SK-N-SH (cell line): Measurements from ENCODE around the gene BCAM. TPM values are rescaled to one million over a fixed set of nuclear protein-coding genes. Genes with fewer than 3 reads are reported as not detected.

Experiments used
- CTCF ChIA-PET: fragments of 300-600, 350-600 bp; formaldehyde crosslinking; extraction: SDS; loops from one replicate; lab custom pipeline; 2021; lab: Yijun Ruan, JAX
- POLR2A ChIA-PET: fragments of 350-600 bp; sonication (Branson Sonifier 250); formaldehyde crosslinking; extraction: SDS; loops from one replicate; lab custom pipeline; 2020; ENCODE audit warnings: antibody characterized with exemption, inconsistent platforms; lab: Yijun Ruan, JAX
- DNase-seq: peaks from one replicate; pipeline ENCODE4 v3.0.0; 2012
- H2AFZ ChIP-seq: fragments of 200-600 bp; sonication (generic); 2 replicates; pipeline ENCODE4 v1.8.1; 2016; ENCODE audit warnings: antibody characterized with exemption, mild to moderate bottlenecking, low read depth
- H3F3A ChIP-seq: fragments of 200-600 bp; sonication (generic); replicated peaks from 2 replicates; pipeline ENCODE3; 2016; ENCODE audit warnings: antibody characterized with exemption, mild to moderate bottlenecking; ENCODE audit not compliant: insufficient read depth
- H3K27ac ChIP-seq, 2 experiments: fragments of 200-500 bp in 1 of 2; fragments of 200-600 bp in 1 of 2; sonication (Bioruptor generic) in 1 of 2; sonication (generic), shearing (Covaris generic) in 1 of 2; 2 replicates each; pipeline versions ENCODE4 v1.5.1 to v1.6.1; 2014 to 2016; ENCODE audit warnings: low read depth in 2 of 2, inconsistent platforms in 1 of 2, low read length in 1 of 2, mild to moderate bottlenecking in 1 of 2, mixed read lengths in 1 of 2
- H3K27me3 ChIP-seq: fragments of 200-600 bp; sonication (generic), shearing (Covaris generic); 2 replicates; pipeline ENCODE4 v1.6.1; 2016; ENCODE audit warnings: mixed run types; ENCODE audit not compliant: insufficient read depth
- H3K36me3 ChIP-seq, 2 experiments: fragments of 200-500 bp in 1 of 2; fragments of 200-600 bp in 1 of 2; sonication (Bioruptor generic) in 1 of 2; sonication (generic) in 1 of 2; replicated peaks in 1 of 2; 2 replicates each; pipeline versions ENCODE3 to v1.5.1; 2014 to 2016; ENCODE audit warnings: low read length in 1 of 2, mild to moderate bottlenecking in 1 of 2; ENCODE audit not compliant: insufficient read depth in 2 of 2, control insufficient read depth in 1 of 2
- H3K4me1 ChIP-seq, 2 experiments: fragments of 200-500 bp in 1 of 2; fragments of 200-600 bp in 1 of 2; sonication (Bioruptor generic) in 1 of 2; sonication (generic), shearing (Covaris generic) in 1 of 2; 2 replicates each; pipeline versions ENCODE4 v1.5.1 to v1.6.1; 2014 to 2016; ENCODE audit warnings: low read depth in 1 of 2, low read length in 1 of 2, mixed run types in 1 of 2; ENCODE audit not compliant: insufficient read depth in 2 of 2, control insufficient read depth in 1 of 2
- H3K4me2 ChIP-seq: fragments of 200-600 bp; sonication (generic), shearing (Covaris generic); 2 replicates; pipeline ENCODE4 v1.6.1; 2017; ENCODE audit warnings: mixed run types
- H3K4me3 ChIP-seq, 2 experiments: fragments of 200-500 bp in 1 of 2; fragments of 200-600 bp in 1 of 2; sonication (Bioruptor generic) in 1 of 2; sonication (generic), shearing (Covaris generic) in 1 of 2; 2 replicates each; pipeline versions ENCODE4 v1.5.1 to v1.8.1; 2014 to 2016; ENCODE audit warnings: low read depth in 2 of 2, inconsistent platforms in 1 of 2, low read length in 1 of 2, mild to moderate bottlenecking in 1 of 2, mixed read lengths in 1 of 2, moderate library complexity in 1 of 2
- H3K79me2 ChIP-seq: fragments of 200-600 bp; sonication (generic); 2 replicates; pipeline ENCODE4 v1.8.1; 2017; ENCODE audit warnings: mild to moderate bottlenecking; ENCODE audit not compliant: insufficient read depth
- H3K9ac ChIP-seq: fragments of 200-600 bp; sonication (generic); 2 replicates; pipeline ENCODE4 v1.6.1; 2017; ENCODE audit warnings: mixed run types
- H3K9me2 ChIP-seq: fragments of 200-600 bp; sonication (generic); 2 replicates; pipeline ENCODE4 v1.6.1; 2017; ENCODE audit warnings: mixed run types
- H3K9me3 ChIP-seq: fragments of 200-600 bp; sonication (generic); 2 replicates; pipeline ENCODE4 v1.6.1; 2017; ENCODE audit warnings: mixed run types, mild to moderate bottlenecking, moderate library complexity
- H4K20me1 ChIP-seq: fragments of 200-600 bp; sonication (generic); 2 replicates; pipeline ENCODE4 v1.6.1; 2017; ENCODE audit warnings: mild to moderate bottlenecking, mixed run types; ENCODE audit not compliant: insufficient read depth
- CHD2 ChIP-seq: fragments of 150-350 bp; IDR thresholded peaks from 2 replicates; pipeline ENCODE4 v1.6.1; 2018; ENCODE audit warnings: low read length; ENCODE audit not compliant: partially characterized antibody
- ELF1 ChIP-seq: IDR thresholded peaks from 2 replicates; pipeline ENCODE4 v1.4.0; 2012
- FOXJ3 ChIP-seq: sonication (generic); formaldehyde crosslinking; IDR thresholded peaks from 2 replicates; pipeline ENCODE4 v1.5.1; 2020; ENCODE audit warnings: mild to moderate bottlenecking, missing genetic modification reagents
- JUND ChIP-seq: IDR thresholded peaks from 2 replicates; pipeline ENCODE4 v1.4.0; 2012
- MEF2A ChIP-seq: IDR thresholded peaks from 2 replicates; pipeline ENCODE4 v1.4.0; 2012; ENCODE audit warnings: low read depth, borderline replicate concordance
- NRF1 ChIP-seq: IDR thresholded peaks from 2 replicates; pipeline ENCODE4 v1.6.1; 2012; ENCODE audit warnings: low read depth, mild to moderate bottlenecking, low read length
- RAD21 ChIP-seq: IDR thresholded peaks from 2 replicates; pipeline ENCODE4 v1.6.1; 2012; ENCODE audit warnings: mild to moderate bottlenecking, low read length
- RCOR1 ChIP-seq: fragments of 150-350 bp; IDR thresholded peaks from 2 replicates; pipeline ENCODE4 v1.6.1; 2017; ENCODE audit warnings: antibody characterized with exemption, low read length
- RFX5 ChIP-seq: IDR thresholded peaks from 2 replicates; pipeline ENCODE4 v1.6.1; 2012; ENCODE audit warnings: mild to moderate bottlenecking, improper control_type of control experiment, low read length
- RXRA ChIP-seq: IDR thresholded peaks from 2 replicates; pipeline ENCODE4 v1.4.0; 2012; ENCODE audit warnings: low read depth, mild to moderate bottlenecking, borderline replicate concordance
- SIN3A ChIP-seq: IDR thresholded peaks from 2 replicates; pipeline ENCODE4 v1.6.1; 2012; ENCODE audit warnings: low read depth, mild to moderate bottlenecking, low read length, moderate library complexity, borderline replicate concordance
- SMC3 ChIP-seq: IDR thresholded peaks from 2 replicates; pipeline ENCODE4 v1.6.1; 2012; ENCODE audit warnings: low read depth, low read length, improper control_type of control experiment
- TCF12 ChIP-seq: IDR thresholded peaks from 2 replicates; pipeline ENCODE4 v1.4.0; 2012
- TEAD4 ChIP-seq: IDR thresholded peaks from 2 replicates; pipeline ENCODE4 v1.4.0; 2012; ENCODE audit warnings: mild to moderate bottlenecking, borderline replicate concordance; ENCODE audit not compliant: insufficient read depth
- WGBS: methylation state at CpG from one replicate; pipeline ENCODE4 v1.1.6; 2017; ENCODE audit warnings: low lambda C conversion rate; 5-methylcytosine and 5-hydroxymethylcytosine counted together
- polyA plus RNA-seq, 3 experiments: library from polyadenylated mRNA; depleted of rRNA; stranded (reverse); fragments of >200 nt; gene quantifications; 2 replicates each; pipeline ENCODE4 v1.2.3, GENCODE V29; 2012
- TF ChIP-seq, protein P1 (sequence below): fragments of 150-350 bp; IDR thresholded peaks from 2 replicates; pipeline ENCODE4 v1.6.1; 2016; ENCODE audit warnings: mild to moderate bottlenecking, low read depth, low read length
- TF ChIP-seq, protein P2 (sequence below): IDR thresholded peaks from 2 replicates; pipeline ENCODE4; 2012
- TF ChIP-seq, protein P3 (sequence below): fragments of 200-600 bp; sonication (generic); IDR thresholded peaks from 2 replicates; pipeline ENCODE4 v1.6.1; 2017; ENCODE audit warnings: antibody characterized with exemption, mild to moderate bottlenecking, moderate library complexity
- TF ChIP-seq, protein P4 (sequence below): fragments of 150-350 bp; IDR thresholded peaks from 2 replicates; pipeline ENCODE4 v1.6.1; 2017; ENCODE audit warnings: antibody characterized with exemption, low read length, low read depth, borderline replicate concordance

Gene BCAM
- polyA plus RNA-seq, 1 of the 3 experiments (the other 2 are of a cell fraction): 34.0 TPM

DNA sequence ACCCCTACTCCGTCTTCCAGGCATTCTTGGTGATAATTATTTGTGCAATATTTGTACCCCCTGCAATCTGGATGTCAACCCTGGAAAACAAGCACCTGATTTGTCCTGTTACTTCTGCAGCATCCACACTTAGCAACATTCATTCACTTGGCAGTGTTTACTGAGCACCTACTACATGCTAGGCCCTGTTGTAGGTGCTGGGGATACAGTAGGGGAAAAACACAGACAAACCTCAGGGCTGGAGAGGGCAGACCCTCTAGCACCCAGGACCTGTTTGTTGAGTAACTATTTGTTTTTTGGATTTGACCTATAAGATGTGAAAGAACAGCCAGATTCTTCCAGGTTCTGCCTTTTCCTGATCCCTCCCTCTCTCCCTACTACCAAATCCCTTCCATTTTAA lies 46.7 kb downstream of the BCAM start:
- WGBS: 96% methylated on average over 1 of the region's 1 CpG
- Histone ChIP-seq H4K20me1 (peaks cover 77% of the 10 kb centered on the region), H3K9ac (no peak overlapping the region), H3K4me3 (no peak overlapping the region), H3K27ac (no peak overlapping the region), H3K36me3 (peaks cover 0 to 13% of the 10 kb centered on the region in 2 experiments), H3F3A (peaks cover 4% of the 10 kb centered on the region), H3K4me2 (no peak overlapping the region), H3K79me2 (peaks cover 97% of the 10 kb centered on the region), H2AFZ (no peak overlapping the region), H3K27me3 (no peaks in the 10 kb centered on the region), H3K9me3 (no peaks in the 10 kb centered on the region), H3K4me1 (peaks cover 0 to 1% of the 10 kb centered on the region in 2 experiments; a peak in 1 of 4 replicates), H3K9me2 (no peaks in the 10 kb centered on the region)
- POLR2A ChIA-PET: no interaction called here
- no peak for DNase-seq
- no peak for TF ChIP-seq CHD2
- TF ChIP-seq RCOR1: no peak
- no peak for TF ChIP-seq FOXJ3 (CRISPR knock-in tag)
- TF ChIP-seq RAD21: no peak
- TF ChIP-seq, protein P1, sequence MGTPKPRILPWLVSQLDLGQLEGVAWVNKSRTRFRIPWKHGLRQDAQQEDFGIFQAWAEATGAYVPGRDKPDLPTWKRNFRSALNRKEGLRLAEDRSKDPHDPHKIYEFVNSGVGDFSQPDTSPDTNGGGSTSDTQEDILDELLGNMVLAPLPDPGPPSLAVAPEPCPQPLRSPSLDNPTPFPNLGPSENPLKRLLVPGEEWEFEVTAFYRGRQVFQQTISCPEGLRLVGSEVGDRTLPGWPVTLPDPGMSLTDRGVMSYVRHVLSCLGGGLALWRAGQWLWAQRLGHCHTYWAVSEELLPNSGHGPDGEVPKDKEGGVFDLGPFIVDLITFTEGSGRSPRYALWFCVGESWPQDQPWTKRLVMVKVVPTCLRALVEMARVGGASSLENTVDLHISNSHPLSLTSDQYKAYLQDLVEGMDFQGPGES: no peak
- TF ChIP-seq MEF2A: no peak
- TF ChIP-seq TEAD4: no peak
- TF ChIP-seq, protein P2, sequence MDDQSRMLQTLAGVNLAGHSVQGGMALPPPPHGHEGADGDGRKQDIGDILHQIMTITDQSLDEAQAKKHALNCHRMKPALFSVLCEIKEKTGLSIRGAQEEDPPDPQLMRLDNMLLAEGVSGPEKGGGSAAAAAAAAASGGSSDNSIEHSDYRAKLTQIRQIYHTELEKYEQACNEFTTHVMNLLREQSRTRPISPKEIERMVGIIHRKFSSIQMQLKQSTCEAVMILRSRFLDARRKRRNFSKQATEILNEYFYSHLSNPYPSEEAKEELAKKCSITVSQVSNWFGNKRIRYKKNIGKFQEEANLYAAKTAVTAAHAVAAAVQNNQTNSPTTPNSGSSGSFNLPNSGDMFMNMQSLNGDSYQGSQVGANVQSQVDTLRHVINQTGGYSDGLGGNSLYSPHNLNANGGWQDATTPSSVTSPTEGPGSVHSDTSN: no peak
- no peak for TF ChIP-seq SIN3A
- TF ChIP-seq ELF1: no peak
- TF ChIP-seq SMC3: no peak
- TF ChIP-seq TCF12: no peak
- TF ChIP-seq, protein P3, sequence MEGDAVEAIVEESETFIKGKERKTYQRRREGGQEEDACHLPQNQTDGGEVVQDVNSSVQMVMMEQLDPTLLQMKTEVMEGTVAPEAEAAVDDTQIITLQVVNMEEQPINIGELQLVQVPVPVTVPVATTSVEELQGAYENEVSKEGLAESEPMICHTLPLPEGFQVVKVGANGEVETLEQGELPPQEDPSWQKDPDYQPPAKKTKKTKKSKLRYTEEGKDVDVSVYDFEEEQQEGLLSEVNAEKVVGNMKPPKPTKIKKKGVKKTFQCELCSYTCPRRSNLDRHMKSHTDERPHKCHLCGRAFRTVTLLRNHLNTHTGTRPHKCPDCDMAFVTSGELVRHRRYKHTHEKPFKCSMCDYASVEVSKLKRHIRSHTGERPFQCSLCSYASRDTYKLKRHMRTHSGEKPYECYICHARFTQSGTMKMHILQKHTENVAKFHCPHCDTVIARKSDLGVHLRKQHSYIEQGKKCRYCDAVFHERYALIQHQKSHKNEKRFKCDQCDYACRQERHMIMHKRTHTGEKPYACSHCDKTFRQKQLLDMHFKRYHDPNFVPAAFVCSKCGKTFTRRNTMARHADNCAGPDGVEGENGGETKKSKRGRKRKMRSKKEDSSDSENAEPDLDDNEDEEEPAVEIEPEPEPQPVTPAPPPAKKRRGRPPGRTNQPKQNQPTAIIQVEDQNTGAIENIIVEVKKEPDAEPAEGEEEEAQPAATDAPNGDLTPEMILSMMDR: no peak
- no peak for TF ChIP-seq RXRA
- no peak for TF ChIP-seq RFX5
- TF ChIP-seq, protein P4, sequence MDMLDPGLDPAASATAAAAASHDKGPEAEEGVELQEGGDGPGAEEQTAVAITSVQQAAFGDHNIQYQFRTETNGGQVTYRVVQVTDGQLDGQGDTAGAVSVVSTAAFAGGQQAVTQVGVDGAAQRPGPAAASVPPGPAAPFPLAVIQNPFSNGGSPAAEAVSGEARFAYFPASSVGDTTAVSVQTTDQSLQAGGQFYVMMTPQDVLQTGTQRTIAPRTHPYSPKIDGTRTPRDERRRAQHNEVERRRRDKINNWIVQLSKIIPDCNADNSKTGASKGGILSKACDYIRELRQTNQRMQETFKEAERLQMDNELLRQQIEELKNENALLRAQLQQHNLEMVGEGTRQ: no peak
- no peak for TF ChIP-seq NRF1
- no peak for TF ChIP-seq JUND
- CTCF ChIA-PET: no interaction called here
